ENCODE results near the gene SERPINI1.

SERPINI1 gene

GRCh38 chr3:167843886-167844285 lies 108.4 kb downstream of the SERPINI1 start:
- H3K27ac ChIP-seq, result no peak overlapping the region
- ChIA-PET POLR2A (ENCODE audit: low non-redundant PET) (no interaction called here), CTCF (no interaction called here)
- DNase-seq (ENCODE audit: low spot score), result no peak
- TF ChIP-seq, protein P1, sequence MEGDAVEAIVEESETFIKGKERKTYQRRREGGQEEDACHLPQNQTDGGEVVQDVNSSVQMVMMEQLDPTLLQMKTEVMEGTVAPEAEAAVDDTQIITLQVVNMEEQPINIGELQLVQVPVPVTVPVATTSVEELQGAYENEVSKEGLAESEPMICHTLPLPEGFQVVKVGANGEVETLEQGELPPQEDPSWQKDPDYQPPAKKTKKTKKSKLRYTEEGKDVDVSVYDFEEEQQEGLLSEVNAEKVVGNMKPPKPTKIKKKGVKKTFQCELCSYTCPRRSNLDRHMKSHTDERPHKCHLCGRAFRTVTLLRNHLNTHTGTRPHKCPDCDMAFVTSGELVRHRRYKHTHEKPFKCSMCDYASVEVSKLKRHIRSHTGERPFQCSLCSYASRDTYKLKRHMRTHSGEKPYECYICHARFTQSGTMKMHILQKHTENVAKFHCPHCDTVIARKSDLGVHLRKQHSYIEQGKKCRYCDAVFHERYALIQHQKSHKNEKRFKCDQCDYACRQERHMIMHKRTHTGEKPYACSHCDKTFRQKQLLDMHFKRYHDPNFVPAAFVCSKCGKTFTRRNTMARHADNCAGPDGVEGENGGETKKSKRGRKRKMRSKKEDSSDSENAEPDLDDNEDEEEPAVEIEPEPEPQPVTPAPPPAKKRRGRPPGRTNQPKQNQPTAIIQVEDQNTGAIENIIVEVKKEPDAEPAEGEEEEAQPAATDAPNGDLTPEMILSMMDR (conservative IDR thresholded peaks at IDR 0.05; ENCODE audit: low read depth), result no peak

DNA sequence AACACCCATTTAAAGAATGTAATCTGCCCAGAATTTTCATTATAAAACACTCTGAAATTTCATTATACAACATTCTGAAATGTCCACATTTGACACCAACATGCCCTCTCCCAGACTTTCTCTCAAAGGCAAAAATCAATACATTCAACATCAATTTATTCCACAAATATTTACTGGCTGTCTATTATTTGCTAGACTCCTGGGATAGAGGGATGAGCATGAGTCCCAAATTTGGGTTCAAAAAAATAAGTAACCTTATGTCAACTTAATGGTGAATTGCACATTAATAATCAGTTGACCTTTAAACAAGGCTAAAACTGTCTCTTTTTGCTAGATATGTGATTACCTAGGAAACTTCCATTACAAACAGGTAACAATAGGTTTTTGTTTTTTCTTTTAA lies 109.0 kb downstream of the SERPINI1 start:
- ChIA-PET CTCF (no interaction called here), POLR2A (ENCODE audit: low non-redundant PET) (no interaction called here)
- DNase-seq (ENCODE audit: low spot score), result no peak
- H3K27ac ChIP-seq, result no peak overlapping the region
- TF ChIP-seq, protein P1 (conservative IDR thresholded peaks at IDR 0.05; ENCODE audit: low read depth), result no peak

DNA sequence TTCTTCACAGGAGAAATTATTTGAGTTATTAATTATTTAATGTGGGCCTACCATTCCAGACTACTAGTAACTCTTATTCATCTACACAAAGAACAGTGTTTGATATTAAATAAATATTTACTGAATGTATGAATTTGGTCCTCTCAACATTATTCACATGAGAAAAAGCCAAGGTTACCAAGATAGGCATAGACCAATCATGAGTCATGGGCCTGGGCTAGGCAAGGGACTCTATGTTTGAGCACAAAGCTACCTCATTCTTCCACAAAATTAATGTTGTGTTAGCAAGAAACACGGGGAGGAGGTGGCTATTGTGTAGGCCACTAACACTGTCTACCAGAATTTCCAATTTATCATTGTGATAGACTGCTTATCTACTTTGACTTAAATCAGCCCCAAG lies 115.7 kb downstream of the SERPINI1 start:
- H3K27ac ChIP-seq, result no peak overlapping the region
- TF ChIP-seq, protein P1 (conservative IDR thresholded peaks at IDR 0.05; ENCODE audit: low read depth), result no peak
- no peak for DNase-seq (ENCODE audit: low spot score)
- ChIA-PET POLR2A (ENCODE audit: low non-redundant PET) (no interaction called here), CTCF (no interaction called here)

- TF ChIP-seq, protein P1 (conservative IDR thresholded peaks at IDR 0.05; ENCODE audit: low read depth), result no peak
- ChIA-PET POLR2A (ENCODE audit: low non-redundant PET) (no interaction called here), CTCF (no interaction called here)
- no peak for DNase-seq (ENCODE audit: low spot score)
- H3K27ac ChIP-seq, result no peak overlapping the region
These were observed 116.2 kb downstream of the SERPINI1 start for GRCh38 chr3:167851749-167852148.

- TF ChIP-seq, protein P1 (conservative IDR thresholded peaks at IDR 0.05; ENCODE audit: low read depth), result no peak
- ChIA-PET CTCF (no interaction called here), POLR2A (ENCODE audit: low non-redundant PET) (no interaction called here)
- no peak overlapping the region for H3K27ac ChIP-seq
- no peak for DNase-seq (ENCODE audit: low spot score)
These were observed 116.7 kb downstream of the SERPINI1 start for GRCh38 chr3:167852216-167852615.

- ChIA-PET POLR2A (ENCODE audit: low non-redundant PET) (no interaction called here), CTCF (no interaction called here)
- TF ChIP-seq, protein P1 (conservative IDR thresholded peaks at IDR 0.05; ENCODE audit: low read depth), result no peak
- DNase-seq (ENCODE audit: low spot score), result no peak
- H3K27ac ChIP-seq, result no peak overlapping the region
These were observed 118.5 kb downstream of the SERPINI1 start for GRCh38 chr3:167854063-167854462.

GRCh38 chr3:167854846-167855245 lies 119.3 kb downstream of the SERPINI1 start:
- TF ChIP-seq, protein P1 (conservative IDR thresholded peaks at IDR 0.05; ENCODE audit: low read depth), result no peak
- ChIA-PET POLR2A (ENCODE audit: low non-redundant PET) (no interaction called here), CTCF (no interaction called here)
- no peak overlapping the region for H3K27ac ChIP-seq
- DNase-seq (ENCODE audit: low spot score), result no peak
